Body of pancreas (tissue), 4 donors: ENCODE measurements around the gene SLC35D3. TPM values are rescaled to one million over a fixed set of nuclear protein-coding genes. Genes with fewer than 3 reads are reported as not detected.
A peak's percentile ranks its signal among the peaks of the same experiment; 100 is the strongest.

ENCODE experiments used
- ATAC-seq: fragments of 150-250 bp; one replicate; pipeline ENCODE4 v1.9.1; 2016
- DNase-seq, 4 donors: peaks; one replicate each; pipeline ENCODE4 v3.0.0-alpha.2; 2019
- H3K27ac ChIP-seq, 4 donors: fragments of 200-600 bp; sonication (generic); 1 replicate in 3 of 4; 2 replicates in 1 of 4; pipeline versions ENCODE4 v1.5.1 to v1.6.1; 2016 to 2019; ENCODE audit warnings: mild to moderate bottlenecking in 1 of 4, mixed read lengths in 1 of 4, moderate library complexity in 1 of 4
- H3K27me3 ChIP-seq, 2 donors: fragments of 200-600 bp; sonication (generic); one replicate each; pipeline ENCODE4 v1.6.0; 2016; ENCODE audit warnings: mild to moderate bottlenecking in 1 of 2
- H3K36me3 ChIP-seq, 2 donors: fragments of 200-600 bp; sonication (generic); replicated peaks in 1 of 2; 2 replicates each; pipeline ENCODE4 v1.5.1; 2016; ENCODE audit warnings: low read depth in 2 of 2; ENCODE audit not compliant: insufficient read depth in 1 of 2
- H3K4me1 ChIP-seq: fragments of 200-600 bp; sonication (generic); one replicate; pipeline ENCODE4 v1.6.0; 2016
- H3K4me3 ChIP-seq, 2 donors: fragments of 200-600 bp; sonication (generic); 1 replicate in 1 of 2; 2 replicates in 1 of 2; pipeline ENCODE4 v1.5.1; 2016 to 2019
- H3K9me3 ChIP-seq, 3 donors: fragments of 200-600 bp; sonication (generic); 1 replicate in 2 of 3; 2 replicates in 1 of 3; pipeline ENCODE4 v1.5.1; 2016
- CTCF ChIP-seq, 7 experiments: fragments of 450-650 bp in 4 of 7; fragments of 200-600 bp in 3 of 7; sonication (generic) in 3 of 7; IDR thresholded peaks; one replicate each; pipeline ENCODE4 v1.5.1; 2016 to 2019; ENCODE audit warnings: antibody characterized with exemption in 7 of 7
- POLR2A ChIP-seq, 3 donors: fragments of 450-650 bp; IDR thresholded peaks; one replicate each; pipeline ENCODE4 v1.6.1; 2016; ENCODE audit warnings: antibody characterized with exemption in 3 of 3, mild to moderate bottlenecking in 2 of 3
- WGBS, 2 donors: methylation state at CpG; one replicate each; pipeline ENCODE4 v1.1.5; 2017; 5-methylcytosine and 5-hydroxymethylcytosine counted together
- intact Hi-C: fragments of 100-400 bp; cut with DNase I; formaldehyde crosslinking; loops from one replicate; pipeline ENCODE4 v1.15.1; 2023
- total RNA-seq, 2 donors: library from RNA; depleted of rRNA; stranded (reverse); fragments of >200 nt; gene quantifications; one replicate each; pipeline ENCODE4 v1.1.0, GENCODE V29; 2016

Gene SLC35D3
- total RNA-seq, 2 donors from 2014 or later, result not detected

- intact Hi-C loops, result no loop called here
- TF ChIP-seq CTCF (IDR thresholded peaks at IDR 0.05) (no peak), POLR2A (IDR thresholded peaks at IDR 0.05) (no peak)
- WGBS, 2 donors, result 95 to 100% methylated on average over 1 of the region's 1 CpG
- H3K27ac ChIP-seq, result no peak overlapping the region
- H3K9me3 ChIP-seq, result no peaks in the 10 kb centered on the region
- no peaks in the 10 kb centered on the region for H3K36me3 ChIP-seq
- DNase-seq (no peak), ATAC-seq (no peak)
- no peaks in the 10 kb centered on the region for H3K4me1 ChIP-seq
- peaks cover 0 to 8% of the 10 kb centered on the region in 2 donors for H3K27me3 ChIP-seq
- H3K4me3 ChIP-seq, result no peak overlapping the region
Observed at GRCh38 chr6:136914947-136915346, 7.2 kb upstream of the SLC35D3 start.

DNA sequence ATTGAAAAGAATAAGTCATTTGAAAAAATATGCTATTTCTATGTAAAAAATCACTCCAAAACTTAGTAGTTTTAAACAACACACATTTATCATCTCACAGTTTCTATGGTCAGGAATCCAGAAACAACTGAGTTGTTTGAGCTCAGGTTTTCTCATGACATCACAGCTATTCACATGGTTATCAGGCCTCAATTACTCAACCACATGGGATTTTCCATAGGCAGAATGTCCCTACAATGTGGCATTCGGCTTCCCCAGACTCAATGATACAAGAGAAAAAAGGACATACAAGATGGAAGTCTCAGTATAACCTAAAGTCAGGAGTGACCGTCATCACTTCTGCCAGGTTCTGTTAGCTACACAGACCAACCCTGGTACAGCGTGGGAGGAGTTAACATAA, 3.4 kb upstream of the SLC35D3 start:
- peaks cover 36% of the 10 kb centered on the region for H3K4me1 ChIP-seq
- ATAC-seq (no peak), DNase-seq (no peak)
- no peak for TF ChIP-seq POLR2A (IDR thresholded peaks at IDR 0.05)
- TF ChIP-seq CTCF (IDR thresholded peaks at IDR 0.05), result no peak
- 84 to 85% methylated on average over 3 of the region's 3 CpGs for WGBS, 2 donors
- H3K36me3 ChIP-seq, result no peaks in the 10 kb centered on the region
- no peak overlapping the region for H3K27ac ChIP-seq
- H3K9me3 ChIP-seq, result no peaks in the 10 kb centered on the region
- H3K4me3 ChIP-seq, result no peak overlapping the region
- intact Hi-C loops, result no loop called here
- H3K27me3 ChIP-seq, result peaks cover 0 to 12% of the 10 kb centered on the region in 2 donors

- 37 to 40% methylated on average over 6 of the region's 6 CpGs for WGBS, 2 donors
Observed at GRCh38 chr6:136920216-136920615, 1.9 kb upstream of the SLC35D3 start.

DNA sequence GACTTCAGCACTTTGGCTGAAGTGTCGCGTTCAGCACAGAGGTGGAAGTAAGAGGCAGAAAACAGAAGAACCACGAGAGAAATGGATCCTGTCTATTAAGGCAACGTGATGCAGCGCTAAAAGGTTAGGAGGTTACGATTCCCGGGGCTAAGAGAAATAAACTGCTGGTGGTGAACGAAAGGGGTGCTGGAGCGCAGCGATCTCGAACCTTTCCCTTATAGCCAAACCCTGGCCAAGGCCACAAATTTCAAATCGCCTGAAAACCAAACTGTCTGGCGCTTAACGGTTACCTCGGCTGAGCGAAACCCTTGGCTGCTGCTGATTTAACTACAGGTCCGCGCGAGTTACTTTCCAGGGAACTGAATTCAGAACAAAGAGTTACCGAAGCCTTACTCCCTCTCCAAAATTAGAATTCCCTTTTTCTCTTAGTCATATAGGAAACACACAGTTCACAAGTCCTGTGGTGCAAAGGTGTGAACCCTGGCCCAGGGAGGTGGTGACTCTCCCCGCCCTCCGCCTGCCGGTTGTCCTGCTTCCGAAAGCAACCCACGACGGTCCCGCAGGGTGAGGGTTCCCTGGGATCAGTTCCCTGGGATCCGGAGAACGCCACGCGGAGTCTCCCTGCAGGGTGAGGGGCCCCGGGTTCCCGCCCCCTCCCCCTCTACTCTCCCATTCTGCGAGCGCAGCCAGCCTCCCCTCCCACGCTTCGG, 1.3 kb upstream of the SLC35D3 start:
- Histone ChIP-seq H3K4me3 (peak overlapping the region; percentile 34 to 41), H3K27me3 (peaks cover 0 to 12% of the 10 kb centered on the region in 2 donors), H3K9me3 (no peaks in the 10 kb centered on the region), H3K36me3 (no peaks in the 10 kb centered on the region), H3K27ac (no peak overlapping the region), H3K4me1 (peaks cover 36% of the 10 kb centered on the region)
- WGBS, 2 donors, result 2 to 5% methylated on average over 36 to 37 of the region's 37 CpGs
- ATAC-seq (peak; percentile 5), DNase-seq (peak; percentile 2 to 31 (median 22))
- TF ChIP-seq POLR2A (IDR thresholded peaks at IDR 0.05) (no peak), CTCF (IDR thresholded peaks at IDR 0.05) (no peak)
- intact Hi-C loops, result no loop called here

More at GRCh38 chr6:136920216-136920615, 1.9 kb upstream of the SLC35D3 start:
- ATAC-seq, result no peak
- H3K4me1 ChIP-seq, result peaks cover 36% of the 10 kb centered on the region
- no peaks in the 10 kb centered on the region for H3K36me3 ChIP-seq
- intact Hi-C loops, result no loop called here
- no peak overlapping the region for H3K4me3 ChIP-seq
- H3K27me3 ChIP-seq, result peaks cover 0 to 12% of the 10 kb centered on the region in 2 donors
- no peaks in the 10 kb centered on the region for H3K9me3 ChIP-seq
- no peak for TF ChIP-seq POLR2A (IDR thresholded peaks at IDR 0.05)
- TF ChIP-seq CTCF (IDR thresholded peaks at IDR 0.05), result no peak
- no peak for DNase-seq
- no peak overlapping the region for H3K27ac ChIP-seq
